GM21786 (cell line): ENCODE data around the gene FAM234B.
"Not testable (repeated sequence)": the region's sequence is repeated elsewhere in the genome, so short reads cannot be mapped to it uniquely, and the experiment has no call there.

Experiments
- ATAC-seq: cut with Tn5 transposase; IDR thresholded peaks from one replicate; pipeline ENCODE4 v1.9.1; 2021; ENCODE audit not compliant: unreplicated experiment

Gene FAM234B

DNA sequence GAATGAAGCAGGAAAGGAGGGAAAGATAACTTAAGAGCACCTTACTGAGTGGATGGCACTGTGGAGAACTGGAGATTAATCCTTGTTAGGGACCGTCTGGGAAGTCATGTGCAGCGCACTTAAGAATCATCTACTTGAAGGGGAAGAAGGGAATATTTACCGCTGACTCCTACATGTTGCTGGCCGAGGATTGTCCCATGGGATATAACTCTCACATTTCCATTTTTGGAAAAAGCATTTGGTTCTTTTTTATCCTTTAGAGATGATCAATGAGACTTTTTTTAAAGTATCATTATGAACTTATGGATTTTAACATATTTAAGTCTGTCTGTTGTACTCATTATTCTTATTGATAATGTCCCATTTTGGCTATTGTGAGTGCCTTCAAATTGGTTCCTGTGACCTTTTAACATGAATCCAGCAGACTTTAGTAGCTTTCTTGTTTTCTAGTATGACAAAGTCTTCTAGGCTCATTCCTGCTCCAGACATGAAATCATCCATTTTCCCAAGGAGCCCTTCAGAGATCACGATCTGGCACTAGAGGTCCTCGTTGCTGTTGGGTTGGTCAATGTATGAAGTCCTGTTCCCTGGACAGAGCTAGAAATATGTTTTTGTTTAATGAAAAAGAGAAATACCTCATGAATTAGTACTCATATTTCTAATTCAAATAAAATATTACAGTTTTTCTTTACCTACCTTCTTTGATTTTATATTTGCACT lies 20.2 kb upstream of the FAM234B start:
- ATAC-seq = no peak

DNA sequence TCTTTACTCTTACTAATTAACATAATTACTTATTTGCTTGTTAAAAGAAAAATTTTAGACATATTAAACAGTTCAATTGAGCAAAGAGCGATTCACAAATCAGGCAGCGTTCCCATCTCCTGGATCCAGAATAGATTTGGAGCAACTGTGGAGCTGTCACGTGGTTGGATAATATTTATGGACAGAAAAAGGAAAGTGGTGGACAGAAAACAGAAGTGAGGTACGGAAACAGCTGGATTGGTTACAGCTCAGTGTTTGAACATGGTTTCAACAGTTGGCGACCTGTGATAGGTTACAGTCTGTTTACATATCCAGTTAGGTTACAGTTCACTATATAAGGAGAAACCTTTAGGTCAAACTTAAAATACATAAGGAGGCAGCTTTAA lies 19.7 kb upstream of the FAM234B start:
- ATAC-seq = no peak

DNA sequence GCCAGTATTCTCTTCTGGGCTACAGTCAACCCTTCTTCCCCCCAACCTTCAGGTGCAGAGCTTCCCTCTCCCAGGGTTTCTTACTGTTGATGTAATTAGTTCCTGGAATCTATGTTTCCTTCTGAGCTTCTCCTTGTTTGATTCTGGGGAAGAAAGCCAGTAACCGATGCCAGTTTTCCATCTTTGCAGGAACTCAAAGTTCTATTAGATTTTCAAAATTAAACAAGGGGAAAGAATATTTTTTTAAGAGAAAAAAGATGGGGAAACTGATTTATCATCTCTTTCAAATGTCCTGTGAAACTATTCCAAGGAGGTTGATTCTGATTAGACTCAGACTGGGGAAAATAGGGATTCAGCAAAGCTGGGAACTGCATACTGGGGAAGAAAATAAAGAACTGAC lies 17.9 kb upstream of the FAM234B start:
- no peak for ATAC-seq

DNA sequence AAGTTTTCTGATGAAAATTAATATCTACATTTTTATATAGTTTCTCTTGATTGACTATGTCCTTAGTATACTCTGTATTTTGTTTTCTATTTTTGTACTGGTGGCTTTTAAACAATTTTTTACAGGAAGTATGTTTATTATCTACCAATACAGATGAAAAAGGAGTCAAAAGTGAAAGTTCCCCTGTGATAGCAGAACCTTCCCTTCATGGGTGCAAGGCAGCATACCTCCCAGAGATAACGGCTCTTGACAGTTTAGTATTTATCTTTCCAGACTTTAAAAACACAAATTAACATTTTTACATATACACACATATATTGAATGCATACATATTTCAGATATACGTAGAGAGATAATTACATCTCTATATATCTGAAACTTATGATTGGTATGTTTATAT lies 17.1 kb upstream of the FAM234B start:
- ATAC-seq = no peak

DNA sequence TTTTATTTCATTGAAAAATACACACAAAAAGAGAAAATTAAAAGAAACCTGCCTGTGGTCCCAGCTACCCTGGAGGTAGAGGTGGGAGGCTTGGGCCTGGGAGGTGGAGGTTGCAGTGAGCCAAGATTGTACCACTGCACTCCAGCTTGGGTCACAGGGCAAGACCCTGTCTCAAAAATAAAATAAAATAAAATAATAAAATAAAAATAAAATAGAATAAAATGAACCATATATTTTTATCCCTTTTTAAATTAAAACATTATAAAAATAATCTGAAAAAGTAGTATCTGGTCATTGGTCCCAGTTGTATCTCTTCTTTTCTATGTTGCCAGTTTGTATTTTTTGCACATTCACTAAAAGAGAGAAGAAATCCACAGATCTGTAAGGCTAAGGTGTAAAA lies 16.7 kb upstream of the FAM234B start:
- no peak for ATAC-seq

DNA sequence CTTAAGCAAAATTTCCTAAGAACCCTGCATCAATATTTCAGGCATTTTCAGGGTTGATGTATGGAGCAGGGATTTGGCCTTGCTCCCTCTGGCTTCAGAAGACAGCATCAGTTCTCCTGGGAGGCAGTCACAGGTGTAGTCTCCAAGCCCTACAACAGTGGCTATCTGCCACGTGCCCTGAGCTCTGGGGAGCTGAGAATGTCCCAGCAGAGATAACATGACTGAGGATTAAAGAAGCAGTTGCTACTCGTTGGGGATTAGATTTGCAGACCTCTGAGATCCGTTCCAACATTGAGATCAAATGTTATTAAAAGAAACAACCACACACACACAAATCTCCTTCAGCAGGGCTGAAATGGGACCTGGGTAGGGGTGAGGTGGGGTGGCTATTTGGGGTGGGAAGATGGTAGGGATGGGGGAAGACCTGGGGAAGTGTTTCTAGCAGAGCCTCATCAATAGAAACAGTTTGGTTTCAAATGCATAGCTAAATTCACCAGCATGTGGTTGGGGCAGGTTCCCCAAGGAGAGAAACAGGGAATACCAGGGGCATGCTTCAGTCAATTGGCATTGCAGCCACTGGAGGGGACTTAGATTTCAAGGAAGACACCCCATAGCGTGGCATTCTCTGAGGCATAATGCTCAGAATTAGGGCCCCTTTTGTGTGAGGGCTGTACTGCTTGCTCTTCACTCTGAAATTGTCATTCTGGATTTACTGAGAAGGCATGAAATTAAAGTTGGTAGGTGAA lies 15.2 kb upstream of the FAM234B start:
- ATAC-seq = no peak

DNA sequence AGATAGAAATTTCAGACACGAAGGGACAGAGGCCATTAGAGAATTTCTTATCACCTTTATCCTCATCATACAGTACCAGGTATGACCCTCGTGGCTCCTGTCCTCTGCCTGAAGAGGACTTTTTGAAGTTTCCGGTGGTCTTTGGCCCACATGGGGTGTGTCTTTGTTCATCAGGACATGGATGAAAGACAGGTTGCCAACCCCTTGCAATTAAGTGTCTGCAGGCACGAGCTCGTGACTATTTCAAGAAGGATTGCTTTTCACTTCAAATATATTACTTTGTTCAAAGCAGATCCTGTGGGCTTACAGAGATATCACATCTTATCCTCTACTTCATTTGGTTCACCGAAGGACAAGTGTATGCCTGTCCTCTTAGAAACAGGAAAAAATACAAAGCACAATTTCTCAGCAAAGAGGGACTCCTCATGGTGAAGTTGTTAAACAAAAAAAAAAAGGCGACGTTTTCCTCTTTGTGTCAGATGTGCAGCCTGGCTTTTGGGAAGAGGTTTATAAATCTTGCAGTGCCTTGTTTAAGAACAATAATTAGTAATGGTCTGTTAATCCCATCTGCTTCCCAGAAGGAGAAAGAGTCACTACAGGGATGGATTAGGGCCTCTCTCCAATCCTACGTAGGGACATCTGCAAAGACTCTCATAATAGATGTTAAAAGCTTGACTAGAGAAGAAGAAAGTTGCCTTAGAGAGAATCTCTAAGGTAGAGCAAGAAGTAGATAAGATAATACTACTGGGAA lies 13.5 kb upstream of the FAM234B start:
- ATAC-seq = no peak

DNA sequence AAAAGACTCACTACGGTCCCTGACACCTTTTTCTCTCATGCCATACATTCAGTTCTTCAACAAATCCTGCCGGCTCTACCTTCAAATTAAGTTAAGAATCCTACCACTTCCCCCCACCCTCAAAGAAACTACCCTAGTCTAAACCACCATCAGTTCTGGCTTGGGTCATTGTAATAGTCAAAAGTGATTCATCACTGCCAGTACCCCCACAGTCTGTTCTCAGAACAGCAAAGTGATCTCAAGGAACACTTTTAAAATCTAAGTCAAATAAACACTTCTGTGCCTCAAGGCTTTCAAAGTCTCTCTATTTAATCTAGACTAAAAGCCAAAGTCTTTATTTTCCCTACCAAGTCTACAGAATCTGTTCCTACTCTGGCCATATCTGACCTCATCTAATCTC lies 12.0 kb upstream of the FAM234B start:
- ATAC-seq = no peak

DNA sequence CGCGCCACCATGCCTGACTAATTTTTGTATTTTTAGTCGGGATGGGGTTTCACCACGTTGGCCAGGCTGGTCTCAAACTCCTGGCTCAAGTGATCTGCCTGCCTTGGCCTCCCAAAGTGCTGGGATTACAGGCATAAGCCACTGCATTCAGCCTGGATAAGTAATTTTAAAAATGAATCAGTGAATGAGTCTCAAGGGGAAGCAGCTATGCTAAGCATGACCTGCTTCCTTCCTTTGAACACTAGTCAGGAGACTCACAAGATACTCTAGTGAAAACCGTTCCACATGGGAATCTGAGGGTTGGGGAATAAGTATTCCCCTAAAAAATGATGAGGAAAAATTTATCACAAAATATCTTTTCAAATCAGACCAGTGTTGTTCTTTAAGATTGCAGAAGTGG lies 10.7 kb upstream of the FAM234B start:
- ATAC-seq = no peak

DNA sequence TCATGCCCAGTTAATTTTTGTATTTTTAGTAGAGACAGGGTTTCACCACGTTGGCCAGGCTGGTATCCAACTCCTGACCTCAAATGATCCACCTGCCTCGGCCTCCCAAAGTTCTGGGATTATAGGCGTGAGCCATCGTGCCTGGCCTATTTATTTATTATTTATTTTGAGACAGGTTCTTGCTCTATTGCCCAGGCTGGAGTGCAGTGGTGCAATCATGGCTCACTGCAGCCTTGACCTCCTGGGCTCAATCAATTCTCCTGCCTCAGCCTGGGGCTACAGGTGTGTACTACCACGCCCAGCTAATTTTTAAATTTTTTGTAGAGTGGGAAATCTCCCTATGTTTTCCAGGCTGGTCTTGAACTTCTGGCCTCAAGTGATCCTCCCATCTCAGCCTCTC lies 8.8 kb upstream of the FAM234B start:
- ATAC-seq = not testable (repeated sequence)

DNA sequence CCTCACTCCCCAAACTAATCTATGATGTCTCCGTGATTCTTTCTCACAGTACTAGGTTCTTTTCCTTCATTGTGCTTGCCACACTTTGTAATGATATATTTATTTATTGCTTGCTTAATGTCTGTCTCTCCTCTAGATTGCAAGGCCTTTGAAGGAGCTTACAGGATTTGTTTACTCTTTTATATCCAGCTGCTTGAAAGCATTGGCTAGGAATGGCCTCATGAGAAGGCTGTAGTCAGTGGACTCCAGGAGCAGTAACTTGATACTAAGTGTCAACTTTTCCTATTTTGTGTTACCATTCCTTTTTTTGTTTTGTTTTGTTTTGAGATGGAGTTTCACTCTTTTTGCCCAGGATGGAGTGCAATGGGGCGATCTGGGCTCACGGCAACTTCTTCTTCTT lies 7.3 kb upstream of the FAM234B start:
- no peak for ATAC-seq

DNA sequence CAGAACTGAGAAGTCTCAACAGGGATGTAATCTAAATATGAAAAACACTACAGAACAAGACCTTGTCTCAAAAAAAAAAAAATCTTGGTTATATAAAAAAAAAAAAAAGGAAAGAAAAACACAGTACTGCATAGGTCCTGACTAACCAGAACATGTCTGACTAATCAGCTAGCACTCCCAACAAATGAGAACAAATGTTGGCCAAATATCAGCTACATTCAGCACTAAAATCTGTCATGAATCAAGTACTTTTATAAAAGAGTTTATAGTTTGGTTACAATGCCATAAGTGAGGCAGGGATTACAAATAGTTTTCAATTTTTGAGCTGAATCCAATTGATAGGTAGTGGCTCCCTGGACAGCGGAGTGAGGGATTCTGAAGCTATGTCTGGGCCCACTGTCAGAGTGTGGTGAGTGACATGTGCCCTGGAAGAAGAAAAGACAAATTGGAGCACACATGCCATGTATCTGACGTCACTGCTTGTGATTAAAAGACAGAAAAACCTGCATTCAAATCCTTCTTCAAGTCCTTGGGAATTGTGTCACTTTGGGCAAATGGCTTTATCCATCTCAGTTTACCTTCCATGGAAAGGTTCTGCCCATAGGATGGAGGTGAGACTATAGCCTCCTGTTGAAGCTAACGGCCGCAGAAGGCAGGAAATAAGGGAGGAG lies 5.6 kb upstream of the FAM234B start:
- no peak for ATAC-seq

DNA sequence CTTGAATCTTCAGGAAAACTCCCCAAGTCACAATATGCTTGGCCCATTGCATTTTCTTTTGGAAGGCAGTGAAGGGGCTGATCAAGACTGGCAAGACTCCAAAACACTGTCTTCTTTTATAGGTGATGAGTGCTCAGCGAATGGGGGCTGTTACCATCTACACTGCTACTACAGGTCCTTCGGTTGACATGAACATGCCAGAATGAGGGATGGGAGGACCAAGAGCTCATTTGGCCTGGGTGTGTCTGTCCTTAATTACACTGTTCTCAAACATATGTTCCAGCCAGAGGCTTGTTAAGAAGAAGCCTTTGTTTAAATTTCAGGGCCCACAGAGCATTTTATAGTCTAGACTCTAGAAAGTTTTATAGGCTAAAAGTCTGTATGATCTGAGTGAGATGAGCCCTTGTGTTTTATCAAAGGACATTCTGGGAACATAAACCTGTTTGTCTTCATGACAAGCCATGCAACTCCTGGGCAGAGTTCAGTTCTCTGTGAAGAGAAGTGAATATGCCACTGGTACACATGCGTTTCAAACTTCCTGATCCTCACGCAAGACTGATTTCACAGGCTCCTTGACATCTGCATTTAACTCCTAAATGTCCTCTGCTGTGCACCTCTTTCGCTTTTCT lies 4.7 kb upstream of the FAM234B start:
- no peak for ATAC-seq

DNA sequence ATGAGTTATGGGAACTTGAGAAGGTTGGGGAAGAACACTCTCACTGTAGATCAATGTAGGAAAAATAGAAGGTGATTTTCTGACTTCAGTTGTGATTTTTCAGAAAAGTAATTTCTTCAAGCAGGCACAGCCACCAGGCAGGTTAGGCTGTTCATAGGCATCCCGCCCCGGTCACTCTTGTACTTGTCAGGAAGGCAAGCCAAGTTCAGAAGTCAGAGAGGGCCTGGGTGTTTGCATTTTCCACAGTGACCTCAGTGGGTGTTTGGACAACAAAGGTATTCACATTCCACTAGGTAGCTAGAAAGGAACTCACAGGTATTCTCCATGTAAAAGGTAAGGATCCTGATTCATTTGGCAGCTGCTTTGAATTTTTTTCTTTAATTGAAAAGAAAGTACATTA lies 3.0 kb upstream of the FAM234B start:
- ATAC-seq = no peak

DNA sequence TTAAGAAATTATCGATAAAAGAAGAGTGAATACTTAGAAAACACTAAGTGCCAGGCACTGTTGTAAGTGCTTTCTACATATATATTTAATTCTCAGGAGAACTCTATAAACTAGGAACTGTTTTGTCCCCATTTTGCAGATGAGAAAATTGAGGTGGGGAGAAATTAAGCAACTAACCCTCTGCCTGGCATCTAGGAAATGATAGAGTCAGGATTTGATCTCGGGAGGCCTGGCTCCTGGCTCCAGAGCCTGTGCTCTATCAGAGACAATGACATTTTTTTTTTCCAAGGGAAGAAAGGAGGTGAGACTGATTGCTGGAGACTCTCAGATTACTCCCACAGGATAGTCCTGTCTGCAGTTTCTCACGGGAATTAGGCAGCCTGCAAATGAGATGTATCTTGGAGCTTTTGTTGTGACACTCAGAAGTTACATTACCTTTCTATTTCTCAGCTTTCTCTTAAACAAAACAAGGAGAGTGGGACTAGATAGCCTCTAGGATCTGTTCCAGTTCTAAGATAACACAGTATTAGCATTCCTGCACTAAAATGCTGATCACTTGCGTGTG lies 1.4 kb upstream of the FAM234B start:
- ATAC-seq = no peak

DNA sequence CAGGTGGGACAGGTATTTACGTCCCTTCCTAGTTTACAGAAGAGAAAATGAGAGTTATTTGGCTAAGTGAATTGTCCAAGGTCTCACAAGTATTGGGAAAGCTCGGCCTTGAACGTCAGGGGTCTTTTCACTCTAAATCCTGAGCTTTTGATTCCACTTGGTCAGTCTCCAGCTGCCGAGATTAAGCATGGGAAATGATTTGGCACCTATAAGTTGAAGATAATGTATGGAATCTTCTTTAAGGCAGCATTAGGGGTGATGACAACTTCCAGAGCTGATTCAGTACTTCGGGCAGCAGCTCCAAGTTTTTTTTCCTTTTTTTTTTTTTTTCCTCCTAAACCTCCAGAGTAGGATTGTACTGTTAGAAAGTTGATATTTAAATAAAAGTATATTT lies 722 bp downstream of the FAM234B start:
- ATAC-seq = no peak

DNA sequence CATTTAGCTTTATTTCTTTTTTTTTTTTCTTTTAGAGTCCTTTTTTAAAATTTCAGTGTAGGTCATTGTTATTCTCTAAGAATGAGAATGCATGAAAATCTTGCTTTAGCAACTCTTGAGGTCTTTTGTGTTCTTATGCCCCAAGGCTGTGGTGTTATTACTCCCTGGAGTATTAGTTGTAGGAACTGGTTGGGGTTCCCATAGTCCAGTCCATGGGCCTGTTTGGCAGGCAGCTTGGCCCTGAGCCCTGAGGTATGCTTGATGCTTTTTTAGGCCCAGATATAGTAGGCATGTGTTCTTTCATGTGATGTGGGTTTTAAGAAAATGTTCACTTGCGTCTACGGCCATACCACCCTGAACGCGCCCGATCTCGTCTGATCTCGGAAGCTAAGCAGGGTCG lies 1.6 kb downstream of the FAM234B start:
- ATAC-seq = no peak

DNA sequence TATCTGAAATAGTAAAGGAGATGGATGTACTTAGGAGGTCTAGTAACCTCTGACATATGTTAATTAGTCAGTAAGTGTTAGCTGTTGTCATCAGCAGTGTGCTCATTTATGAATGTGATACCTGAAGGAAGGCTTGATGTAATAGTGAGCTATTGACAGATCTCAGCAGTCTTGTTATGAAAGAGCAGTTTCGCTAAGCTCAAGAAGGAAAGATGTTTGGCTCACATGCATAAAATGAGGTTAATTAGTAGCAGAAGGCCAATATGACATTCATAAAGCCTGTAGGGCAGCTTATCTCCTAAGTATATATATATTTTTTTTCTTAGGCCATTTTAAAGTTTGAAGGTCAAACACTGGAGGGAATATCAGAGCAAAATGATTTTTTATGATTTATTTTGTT lies 2.8 kb downstream of the FAM234B start:
- no peak for ATAC-seq

DNA sequence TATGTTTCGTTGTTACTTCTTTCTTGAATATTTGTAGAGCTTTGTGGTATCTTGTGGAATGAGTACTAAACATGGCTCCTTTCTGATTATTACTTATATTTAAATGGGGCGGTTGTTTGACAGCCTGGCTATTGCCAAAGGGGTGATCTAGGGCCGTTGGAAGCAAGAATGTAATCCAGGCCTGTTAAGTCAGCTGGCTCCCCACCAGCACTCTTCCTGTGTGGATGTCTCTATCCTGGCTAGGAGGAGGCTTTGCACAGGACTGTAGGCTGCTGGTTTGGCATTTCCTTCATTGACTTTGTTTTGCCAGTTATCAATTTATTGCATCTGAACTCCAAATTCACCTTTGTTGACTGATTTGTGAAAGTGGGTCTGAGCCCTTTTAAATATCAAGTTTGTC lies 5.6 kb downstream of the FAM234B start:
- ATAC-seq = no peak

DNA sequence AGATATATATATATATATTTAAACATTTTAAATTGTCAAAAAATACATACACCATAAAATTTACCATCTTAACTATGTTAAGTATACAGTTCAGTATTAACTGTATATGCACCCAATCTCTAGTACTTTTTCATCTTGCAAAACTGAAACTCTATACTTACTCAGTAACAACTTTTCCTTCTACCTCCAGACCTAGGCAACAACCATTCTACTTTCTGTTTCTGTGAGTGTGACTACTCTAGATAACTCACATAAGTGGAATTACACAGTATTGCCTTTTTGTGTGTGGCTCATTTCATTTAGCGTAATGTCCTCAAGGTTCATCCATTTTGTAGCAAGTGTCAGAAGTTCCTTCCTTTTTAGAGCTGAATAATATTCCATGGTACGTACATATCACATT lies 8.2 kb downstream of the FAM234B start:
- no peak for ATAC-seq

DNA sequence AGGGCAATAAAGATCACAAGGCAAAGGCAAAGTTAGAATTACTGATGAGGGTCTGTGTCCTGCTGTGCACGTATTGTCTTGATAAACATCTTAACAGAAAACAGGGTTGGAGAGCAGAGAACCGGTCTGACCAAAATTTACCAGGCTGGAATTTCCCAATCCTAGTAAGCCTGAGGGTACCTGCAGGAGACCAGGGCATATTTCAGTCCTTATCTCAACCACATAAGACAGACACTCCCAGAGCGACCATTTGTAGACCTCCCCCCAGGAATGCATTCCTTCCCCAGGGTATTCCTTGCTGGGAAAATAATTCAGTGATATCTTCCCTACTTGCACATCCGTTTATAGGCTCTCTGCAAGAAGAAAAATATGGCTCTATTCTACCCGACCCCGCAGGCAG lies 9.4 kb downstream of the FAM234B start:
- not testable (repeated sequence) for ATAC-seq
